CD4-positive, alpha-beta T cell treated with Interferon gamma for 1 hour (primary cell): ENCODE results near the gene IGFBPL1.
"Not testable (repeated sequence)": the region's sequence is repeated elsewhere in the genome, so short reads cannot be mapped to it uniquely, and the experiment has no call there.

ENCODE experiments used
- DNase-seq: peaks from one replicate; pipeline ENCODE4 v3.0.0-alpha.2; 2020

The IGFBPL1 gene

GRCh38 chr9:38395653-38396370, 28.4 kb downstream of the IGFBPL1 start:
- no peak for DNase-seq

GRCh38 chr9:38394416-38394815, 29.8 kb downstream of the IGFBPL1 start:
- no peak for DNase-seq

- no peak for DNase-seq
Measured at GRCh38 chr9:38393128-38393796, 31.0 kb downstream of the IGFBPL1 start.

- peak; percentile 66 for DNase-seq
Measured at GRCh38 chr9:38392235-38393127, 31.8 kb downstream of the IGFBPL1 start, which contains the start of gene ALDH1B1. Gene ALDH1B1 (plus strand): TSS chr9:38392702. CDS start chr9:38395749, 3,047 bp downstream.

GRCh38 chr9:38391278-38392118, 32.8 kb downstream of the IGFBPL1 start:
- DNase-seq, result no peak

- no peak for DNase-seq
Measured at GRCh38 chr9:38390851-38391250, 33.4 kb downstream of the IGFBPL1 start.

- no peak for DNase-seq
Measured at GRCh38 chr9:38390442-38390841, 33.8 kb downstream of the IGFBPL1 start.

- no peak for DNase-seq
Measured at GRCh38 chr9:38389313-38389712, 34.9 kb downstream of the IGFBPL1 start.

- no peak for DNase-seq
Measured at GRCh38 chr9:38388283-38389223, 35.7 kb downstream of the IGFBPL1 start.

- DNase-seq, result no peak
Measured at GRCh38 chr9:38387751-38388150, 36.5 kb downstream of the IGFBPL1 start.

GRCh38 chr9:38387066-38387465, 37.2 kb downstream of the IGFBPL1 start:
- DNase-seq, result no peak

GRCh38 chr9:38386319-38386895, 37.8 kb downstream of the IGFBPL1 start:
- no peak for DNase-seq

- no peak for DNase-seq
Measured at GRCh38 chr9:38385896-38386295, 38.4 kb downstream of the IGFBPL1 start.

GRCh38 chr9:38384990-38385848, 39.0 kb downstream of the IGFBPL1 start:
- no peak for DNase-seq

- DNase-seq, result no peak
Measured at GRCh38 chr9:38382141-38382540, 42.1 kb downstream of the IGFBPL1 start.

- DNase-seq, result no peak
Measured at GRCh38 chr9:38380872-38381534, 43.3 kb downstream of the IGFBPL1 start.

- no peak for DNase-seq
Measured at GRCh38 chr9:38380230-38380871, 43.9 kb downstream of the IGFBPL1 start.

GRCh38 chr9:38377336-38378083, 46.7 kb downstream of the IGFBPL1 start:
- DNase-seq, result not testable (repeated sequence)
